ENCODE data around the gene TIMM22.

Gene TIMM22

DNA sequence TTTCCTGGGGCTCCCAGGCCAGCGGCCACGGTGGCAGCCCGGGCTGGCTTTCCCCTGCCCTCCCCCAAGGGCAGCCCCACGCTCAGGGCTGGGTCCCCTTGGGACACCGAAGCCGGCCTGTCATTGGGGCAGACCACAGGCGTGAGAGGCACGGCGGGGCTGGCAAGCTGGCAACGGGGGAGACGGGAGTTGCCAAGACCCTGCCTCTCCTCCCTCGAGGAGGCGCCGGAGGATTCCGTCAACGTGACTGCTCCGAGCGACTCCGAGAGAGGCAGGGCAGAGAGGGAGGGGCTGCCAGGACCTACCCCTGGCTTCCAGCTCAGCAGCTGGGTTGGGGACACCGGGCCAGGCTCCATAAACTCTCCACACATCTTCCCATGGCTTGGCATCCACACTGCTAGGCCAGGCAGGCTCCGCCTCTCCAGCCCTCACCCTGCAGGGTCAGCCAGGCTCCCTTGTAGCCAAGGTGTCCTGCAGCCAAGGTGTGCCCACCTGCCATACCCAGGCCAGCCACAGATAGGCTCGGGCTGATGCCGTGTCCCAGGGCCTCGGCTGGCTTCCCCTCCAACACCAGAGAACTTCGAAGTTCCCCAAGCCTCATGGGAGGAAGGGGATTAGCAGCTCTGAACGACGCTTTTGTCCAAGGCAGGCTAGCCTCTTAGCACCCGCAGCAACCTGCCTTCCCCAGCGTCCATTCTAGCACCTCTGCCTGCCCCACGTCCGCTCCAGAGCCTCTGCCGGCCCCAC, 25.5 kb downstream of the TIMM22 start:
- no peak for DNase-seq

DNA sequence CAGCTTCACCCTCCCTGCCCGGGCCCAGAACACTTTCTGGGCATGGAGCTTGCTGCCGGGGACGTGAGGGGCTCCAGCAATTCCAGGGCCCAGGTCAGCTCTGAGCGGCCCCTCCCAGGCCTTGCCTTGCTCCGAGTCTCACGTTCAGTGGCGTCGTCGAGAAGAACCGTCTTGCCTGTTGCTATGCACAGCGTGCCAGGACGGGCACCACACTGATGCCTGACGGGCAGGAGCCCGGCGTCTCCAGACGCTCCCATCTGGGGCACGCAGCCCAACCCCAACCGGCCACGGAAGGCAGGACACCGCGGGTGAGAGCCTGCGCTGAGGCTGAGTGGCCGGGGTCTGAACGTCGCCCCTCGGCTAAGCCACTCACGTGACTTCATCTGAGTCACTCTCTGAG, 27.1 kb downstream of the TIMM22 start:
- DNase-seq = no peak

DNA sequence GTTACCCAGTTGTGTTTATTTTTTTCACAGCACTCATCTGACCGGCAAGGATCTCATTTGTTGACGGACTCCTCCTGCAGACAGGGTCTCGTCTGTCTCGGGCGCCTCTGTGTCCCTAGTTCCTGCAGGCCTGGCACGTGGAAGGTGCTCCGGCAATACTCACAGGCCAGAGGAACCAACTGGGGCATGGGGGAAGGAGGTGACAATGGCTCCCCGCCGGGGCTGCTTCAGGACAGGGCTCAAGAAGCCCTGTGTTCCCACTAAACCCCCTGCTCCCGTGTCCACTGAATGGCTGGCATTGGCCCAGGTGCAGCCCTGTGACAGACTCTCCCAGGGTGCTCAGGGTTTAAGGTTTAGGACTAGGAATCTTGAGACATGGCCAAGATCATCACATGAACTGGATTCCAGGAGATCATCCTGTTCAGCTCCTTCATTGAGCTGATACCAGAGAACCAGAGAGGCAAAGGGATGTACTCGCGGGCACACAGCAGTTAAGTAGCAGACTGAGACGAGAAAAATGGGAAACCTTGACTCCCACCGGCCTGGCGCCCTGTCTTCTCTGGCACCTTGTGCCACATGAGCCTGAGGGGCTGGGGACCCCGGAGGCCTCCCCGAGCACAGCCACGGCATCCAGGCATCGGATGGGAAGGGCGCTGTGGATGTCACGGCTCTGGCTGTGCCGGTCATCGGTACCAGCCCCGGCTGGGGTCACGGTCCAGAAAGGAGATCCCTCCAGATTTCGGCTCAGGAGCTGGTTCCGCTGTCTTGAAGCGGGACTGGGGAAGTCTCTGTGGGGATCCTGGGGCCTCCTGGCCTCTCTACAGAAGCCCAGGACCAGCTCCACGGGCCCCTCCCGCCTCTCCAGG, 29.0 kb downstream of the TIMM22 start:
- DNase-seq = no peak

DNA sequence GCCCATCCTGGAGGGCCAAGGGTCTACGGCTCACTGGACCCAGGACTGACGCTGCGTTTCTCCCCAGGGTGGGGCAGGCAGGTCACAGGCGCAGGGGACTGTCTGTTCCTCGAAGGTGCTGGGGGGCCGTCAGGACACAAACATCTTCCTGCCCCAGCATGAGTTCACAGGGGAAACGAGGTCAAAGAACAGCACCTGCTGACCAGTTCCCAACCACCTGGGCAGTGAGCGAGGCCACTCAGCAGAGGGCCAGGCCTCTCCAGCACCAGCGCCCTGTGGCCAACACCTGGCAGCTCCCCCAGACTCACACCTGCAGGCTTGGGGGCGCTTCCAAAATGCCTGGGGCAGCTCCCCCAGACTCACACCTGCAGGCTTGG, 29.7 kb downstream of the TIMM22 start:
- no peak for DNase-seq

DNA sequence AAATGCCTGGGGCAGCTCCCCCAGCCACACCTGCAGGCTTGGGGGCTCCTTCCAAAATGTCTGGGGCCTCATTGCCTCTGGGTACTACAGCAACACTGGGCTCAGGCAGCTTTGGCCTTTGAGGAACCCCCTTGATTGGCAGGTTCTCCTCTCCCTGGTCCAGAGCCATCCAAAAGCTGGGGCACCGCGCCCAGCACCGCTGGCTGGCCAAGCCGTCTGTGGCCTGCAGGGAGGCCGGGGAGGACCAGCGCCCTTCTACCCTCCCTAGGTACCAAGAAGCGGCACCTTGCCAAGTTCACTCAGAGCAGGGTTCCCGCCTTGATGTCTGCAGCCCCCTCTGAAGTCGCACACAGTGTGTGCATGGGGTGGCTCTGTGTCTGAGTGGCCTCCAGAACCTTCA, 30.1 kb downstream of the TIMM22 start:
- DNase-seq = no peak

DNA sequence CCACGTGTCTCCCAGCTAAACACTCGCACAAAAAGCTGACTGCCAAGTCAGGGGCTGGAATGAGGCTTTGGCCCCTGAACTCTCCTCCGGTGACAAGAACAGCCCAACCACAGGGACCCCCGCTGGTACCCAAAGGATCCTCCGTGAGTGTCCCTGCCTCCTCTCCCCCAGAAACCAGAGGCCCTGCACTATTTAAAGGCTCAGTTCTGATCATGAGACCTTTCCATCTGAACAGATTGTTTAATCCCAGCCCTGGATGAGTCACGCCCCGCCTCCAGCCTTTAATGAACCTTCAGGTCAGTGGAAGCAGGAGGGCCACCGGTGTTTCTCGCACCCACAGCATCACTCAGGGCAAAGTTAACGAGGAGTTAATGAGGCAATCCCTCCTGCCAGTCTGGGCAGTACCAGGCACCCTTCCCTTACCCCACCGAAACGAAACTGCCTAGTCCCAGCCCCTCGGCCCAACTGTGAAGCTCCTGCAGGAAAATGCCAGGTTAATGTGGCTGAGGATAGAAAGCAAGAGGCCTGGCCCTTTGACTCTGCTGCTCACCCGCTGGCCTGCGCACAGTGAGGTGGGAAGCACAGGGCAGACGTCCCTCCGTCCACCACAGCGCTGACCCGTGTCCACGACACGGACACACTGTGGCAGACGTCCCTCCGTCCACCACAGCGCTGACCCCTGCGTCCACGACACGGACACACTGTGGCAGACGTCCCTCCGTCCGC, 32.4 kb downstream of the TIMM22 start:
- DNase-seq = no peak

DNA sequence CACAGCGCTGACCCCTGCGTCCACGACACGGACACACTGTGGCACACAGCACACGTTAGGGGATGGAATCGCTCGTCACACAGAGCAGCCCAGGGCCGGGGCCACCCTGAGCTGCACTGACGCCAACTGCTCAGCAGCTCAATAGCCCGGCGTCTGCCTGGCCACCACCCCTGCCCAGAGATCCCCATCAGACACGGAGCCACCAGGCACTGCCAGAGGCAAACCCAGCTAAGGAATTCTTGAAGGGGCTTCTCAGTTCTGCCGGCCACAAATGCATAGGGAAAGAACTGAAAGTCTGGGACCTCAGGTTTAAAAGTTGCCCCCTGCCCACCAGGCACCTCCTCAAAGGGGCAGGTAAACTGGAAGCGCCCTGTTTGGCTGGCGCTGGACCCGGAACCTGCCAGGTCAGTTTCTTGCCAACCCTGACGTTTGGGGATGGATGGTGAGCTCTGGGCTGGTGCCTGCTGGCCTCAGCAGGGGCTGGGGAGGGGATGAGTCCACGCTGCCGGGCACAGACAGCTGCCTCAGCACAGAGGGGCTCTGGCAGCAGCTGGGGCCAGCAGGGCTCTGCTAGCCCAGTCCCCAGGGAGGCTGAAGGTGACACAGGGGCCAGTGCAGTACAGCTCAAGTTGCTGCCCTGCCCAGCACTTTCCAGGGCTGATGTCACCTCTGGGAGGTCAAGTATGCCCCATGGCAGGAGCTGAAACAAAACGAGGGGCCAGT, 33.2 kb downstream of the TIMM22 start:
- no peak for DNase-seq

DNA sequence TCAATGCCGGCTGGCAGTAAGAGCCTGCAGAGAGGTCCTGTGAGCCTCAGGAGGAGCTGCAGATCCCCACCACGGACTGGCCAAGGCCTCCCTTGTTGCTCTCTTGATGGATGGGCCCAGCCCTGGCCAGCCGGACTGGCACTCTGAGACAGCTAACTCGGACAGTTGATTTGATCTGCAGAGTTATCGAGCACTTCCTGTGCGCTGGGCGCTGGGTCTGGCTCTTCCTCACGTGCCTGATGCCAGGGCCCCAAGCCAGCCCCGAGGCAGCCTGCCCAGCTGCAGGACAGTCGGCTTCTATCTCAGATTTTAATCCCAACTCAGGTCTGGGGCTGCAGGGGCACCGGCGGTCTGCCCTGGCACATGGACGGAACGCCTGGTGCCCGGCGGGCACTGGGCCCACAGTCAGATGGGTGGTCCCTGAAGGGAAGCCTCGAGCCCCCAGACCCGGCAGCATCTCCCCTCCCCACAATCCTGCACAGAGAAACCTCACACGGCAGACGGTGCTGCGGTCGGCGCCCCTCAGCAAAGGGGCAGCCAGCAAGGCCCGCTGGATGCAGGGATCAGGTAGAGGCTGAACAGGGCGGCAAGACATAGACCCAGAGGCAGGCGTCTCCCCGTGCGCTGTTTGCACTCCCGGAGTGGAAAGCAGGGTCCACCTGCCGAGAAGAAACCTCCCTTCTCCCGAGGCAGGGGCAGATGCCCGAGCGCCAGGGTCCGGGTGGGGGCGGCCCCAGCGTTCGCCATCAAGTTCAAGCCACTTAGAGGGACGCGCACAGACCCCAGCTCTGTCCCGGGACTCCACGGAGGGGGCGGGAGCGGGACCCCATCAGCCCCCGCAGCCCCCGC, 34.0 kb downstream of the TIMM22 start:
- DNase-seq = no peak

DNA sequence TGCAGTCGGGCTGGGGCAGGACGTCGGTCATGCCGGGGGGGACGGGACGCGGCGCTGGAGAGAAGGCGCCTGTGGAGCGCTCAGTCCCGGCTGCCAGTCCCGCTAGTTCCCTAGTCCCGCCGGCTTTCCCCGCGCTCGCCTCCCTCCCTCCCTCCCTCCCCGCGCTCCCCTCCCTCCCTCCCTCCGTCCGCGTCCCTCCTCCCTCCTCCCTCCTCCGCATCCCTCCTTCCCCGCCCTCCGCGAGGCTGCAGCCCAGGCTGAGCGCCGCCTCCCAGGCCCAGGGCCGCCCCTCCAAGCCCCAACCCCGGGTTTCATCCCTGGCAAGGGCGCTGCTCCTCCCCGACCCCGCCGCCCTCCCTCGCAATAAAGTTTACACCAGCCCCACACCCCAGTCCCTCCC, 34.8 kb downstream of the TIMM22 start:
- no peak for DNase-seq

DNA sequence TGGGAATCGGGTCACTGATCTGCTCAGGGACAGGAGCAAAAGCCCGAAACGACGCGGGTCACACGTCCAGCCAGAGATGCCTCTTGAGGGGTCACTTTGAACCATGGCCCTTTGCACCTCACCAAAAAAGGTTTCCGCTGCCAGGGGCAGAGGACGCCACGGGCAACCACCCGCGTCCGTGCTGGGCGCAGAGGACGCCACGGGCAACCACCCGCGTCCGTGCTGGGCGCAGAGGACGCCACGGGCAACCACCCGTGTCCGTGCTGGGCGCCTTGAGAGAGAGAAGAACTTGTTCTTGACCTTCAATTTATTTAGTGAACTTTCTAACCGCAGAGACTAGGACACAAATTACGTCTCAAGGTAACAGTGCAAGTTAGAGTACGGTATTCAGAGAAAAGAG, 35.5 kb downstream of the TIMM22 start:
- DNase-seq = no peak

DNA sequence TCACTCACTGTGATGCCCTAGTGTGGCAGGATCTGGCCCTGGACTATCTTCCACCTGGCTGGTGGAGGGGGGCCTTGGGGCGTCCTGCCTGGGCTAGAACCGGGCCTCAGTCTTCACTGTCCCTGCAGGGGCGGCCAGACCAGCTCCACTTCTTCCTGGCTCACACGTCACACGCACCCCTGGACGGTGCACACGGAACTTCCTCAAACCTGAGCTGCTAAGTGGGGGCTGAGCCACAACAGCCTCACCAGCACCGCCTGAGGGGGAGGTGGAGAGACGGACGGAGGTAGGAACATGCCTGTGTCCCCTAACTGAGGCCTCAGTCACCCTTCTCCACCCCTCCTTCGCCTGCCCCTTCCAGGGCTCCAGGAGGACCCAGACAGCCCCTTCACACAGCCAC, 36.6 kb downstream of the TIMM22 start:
- DNase-seq = no peak

DNA sequence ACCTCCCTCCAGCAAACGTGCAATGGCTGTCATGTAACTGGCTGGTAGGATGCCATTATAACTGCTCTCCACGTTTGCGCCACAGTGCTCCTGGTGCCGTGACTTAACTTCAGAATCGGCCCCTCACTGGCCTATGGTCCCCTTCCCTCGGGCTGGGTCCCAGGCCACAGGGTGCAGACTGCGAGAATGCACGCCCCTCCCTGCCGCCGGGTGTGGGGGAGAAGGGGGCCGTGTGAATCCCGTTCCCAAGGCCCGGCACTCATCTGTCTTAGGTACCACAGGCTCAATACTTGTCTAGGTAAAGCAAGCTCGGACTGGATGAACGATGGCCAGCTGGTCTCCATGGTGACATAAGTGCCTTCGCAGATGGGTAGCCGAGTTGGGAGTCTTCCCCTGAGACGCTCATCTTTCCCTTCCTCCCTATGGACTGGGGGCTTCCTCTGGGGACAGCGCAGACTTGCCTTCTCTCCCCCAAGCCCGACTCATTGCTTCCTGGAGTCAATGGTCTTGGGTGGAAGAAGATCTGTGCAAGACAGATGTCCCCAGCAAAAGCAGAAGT, 37.8 kb downstream of the TIMM22 start:
- no peak for DNase-seq

DNA sequence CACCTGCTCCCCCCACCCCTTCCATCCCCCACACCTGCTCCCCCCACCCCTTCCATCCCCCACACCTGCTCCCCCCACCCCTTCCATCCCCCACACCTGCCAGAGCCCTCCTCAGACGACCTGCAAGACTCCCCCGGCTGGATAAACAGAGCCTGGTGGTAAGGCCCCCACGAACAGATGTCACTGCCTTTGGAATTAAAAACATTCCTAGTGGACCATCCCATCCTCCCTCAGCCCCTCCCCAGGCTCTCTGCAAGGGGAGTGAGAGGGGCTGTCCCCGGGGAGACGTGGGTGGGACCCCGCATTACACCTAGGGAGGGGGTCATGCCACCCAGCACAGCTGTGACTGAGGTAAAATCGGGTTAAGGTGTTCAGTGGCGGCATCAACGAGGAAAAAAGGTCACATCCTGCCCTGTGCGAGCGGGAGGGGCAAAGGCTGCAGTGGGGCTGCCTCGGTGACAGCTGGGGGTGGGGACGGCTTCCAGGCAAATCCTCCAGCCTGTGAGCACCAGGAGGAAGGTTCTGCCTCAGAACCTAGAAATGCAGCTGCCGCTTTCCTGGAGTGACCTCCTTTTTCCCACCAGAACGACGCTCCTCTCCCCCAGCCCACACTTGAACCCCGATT, 38.7 kb downstream of the TIMM22 start:
- no peak for DNase-seq

DNA sequence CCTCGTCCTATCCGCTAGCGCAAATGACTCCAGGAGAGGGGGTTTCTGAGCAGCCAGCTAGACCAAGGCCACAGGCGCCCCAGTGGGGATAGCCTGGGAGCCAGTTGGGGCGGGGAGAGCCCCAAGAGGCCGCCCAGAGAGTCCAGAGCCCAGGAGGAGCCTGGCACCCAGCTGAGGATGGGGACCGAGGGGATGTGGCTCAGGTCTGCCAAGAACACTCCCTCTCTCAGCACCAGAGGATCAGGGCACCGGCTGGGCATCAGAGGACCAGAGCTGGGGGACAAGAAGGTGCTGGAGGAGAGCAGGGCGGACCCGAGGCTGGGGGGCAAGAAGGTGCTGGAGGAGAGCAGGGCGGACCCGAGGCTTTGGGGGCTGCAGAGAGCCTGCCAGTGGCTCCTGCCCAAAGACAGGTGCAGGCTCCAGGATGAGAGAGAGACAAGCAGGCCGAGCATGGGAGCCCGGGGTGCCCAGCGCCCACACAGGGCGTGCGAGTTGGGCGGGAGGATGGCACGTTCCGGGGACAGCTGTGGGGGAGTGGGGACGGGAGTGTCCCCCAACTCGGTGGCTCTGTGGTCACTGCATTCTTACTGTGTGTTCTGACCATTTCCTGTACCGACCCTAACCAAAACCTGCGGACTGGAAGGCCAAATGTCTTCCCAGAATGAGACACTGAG, 39.4 kb downstream of the TIMM22 start:
- no peak for DNase-seq

DNA sequence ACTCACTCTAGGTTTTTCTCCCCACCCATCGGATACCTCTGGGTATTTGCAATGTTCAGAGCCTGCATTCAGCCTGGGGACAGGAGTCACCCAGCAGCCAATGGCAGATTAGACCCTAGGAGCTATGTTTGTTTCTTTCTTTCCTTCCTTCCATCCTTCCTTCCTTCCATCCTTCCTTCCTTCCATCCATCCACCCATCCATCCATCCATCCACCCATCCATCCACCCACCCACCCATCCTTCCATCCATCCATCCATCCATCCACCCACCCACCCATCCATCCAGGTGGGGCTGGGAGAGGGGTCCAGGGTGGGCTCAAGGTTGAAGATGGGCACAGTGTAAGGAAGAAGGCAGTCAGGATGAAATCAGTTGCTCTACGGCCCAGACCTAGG, 39.9 kb downstream of the TIMM22 start:
- DNase-seq = no peak

DNA sequence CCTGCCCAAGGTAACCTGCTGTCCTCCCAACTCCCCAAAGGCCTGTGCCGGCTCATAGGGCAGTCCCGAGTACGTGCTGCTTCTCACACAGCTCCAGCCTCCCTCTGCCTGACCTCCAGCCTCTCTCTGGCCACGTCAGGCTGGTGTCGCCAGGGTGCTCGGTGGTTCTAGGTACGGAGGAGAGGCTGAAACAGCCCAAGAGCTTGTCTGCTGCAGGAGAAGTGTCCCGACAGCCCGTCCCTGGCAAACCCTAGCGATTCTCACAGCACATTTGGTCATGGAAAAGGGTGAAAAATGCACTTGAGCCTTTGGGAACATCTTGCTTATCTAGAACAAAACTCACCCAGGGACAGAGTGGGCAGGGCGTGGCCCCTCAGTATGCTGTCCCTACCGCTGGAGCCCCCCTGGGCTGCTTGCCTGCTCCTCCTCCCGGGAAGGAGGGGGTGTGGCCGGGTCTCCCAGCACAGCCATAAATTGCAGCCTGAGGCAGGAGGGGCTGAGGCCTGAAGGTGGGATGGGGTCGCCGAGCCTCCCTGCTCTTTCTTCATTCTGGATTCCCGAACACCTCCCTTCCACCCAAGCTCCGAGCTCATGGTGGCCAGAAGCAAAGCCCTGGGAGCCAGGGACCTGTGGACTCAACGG, 40.4 kb downstream of the TIMM22 start:
- no peak for DNase-seq

DNA sequence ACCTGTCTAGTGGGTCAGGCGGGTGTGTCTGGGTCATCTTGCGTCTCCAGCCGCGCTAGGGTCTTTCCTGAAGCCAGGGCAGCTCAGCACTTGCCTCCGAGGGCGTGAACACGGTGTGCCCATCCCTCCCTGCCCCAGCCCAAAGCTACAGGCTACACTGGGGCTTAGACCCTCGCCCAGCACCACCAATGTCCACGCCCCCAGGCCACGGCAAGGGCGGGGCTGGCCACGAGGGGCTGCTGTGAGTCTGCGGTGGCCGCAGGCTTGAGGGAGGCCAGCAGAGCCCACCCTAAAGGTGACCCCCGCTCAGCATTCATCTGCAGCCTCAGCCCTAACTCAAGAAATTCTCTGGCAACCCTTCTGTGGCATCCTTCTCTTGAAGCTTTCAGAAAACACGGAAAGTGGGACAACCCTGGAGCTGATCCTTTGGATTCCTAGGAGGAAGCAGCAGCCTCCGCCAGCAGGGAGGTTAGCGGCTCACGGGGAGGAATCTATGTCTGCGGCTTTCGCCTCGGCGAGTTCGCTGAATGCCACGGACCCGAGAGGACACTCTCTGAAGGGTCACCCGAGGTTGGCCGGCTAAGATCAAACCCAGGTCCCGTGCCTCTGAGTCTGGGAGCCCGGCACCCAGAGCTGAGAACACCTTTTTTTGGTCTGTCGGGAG, 41.7 kb downstream of the TIMM22 start:
- DNase-seq = no peak

DNA sequence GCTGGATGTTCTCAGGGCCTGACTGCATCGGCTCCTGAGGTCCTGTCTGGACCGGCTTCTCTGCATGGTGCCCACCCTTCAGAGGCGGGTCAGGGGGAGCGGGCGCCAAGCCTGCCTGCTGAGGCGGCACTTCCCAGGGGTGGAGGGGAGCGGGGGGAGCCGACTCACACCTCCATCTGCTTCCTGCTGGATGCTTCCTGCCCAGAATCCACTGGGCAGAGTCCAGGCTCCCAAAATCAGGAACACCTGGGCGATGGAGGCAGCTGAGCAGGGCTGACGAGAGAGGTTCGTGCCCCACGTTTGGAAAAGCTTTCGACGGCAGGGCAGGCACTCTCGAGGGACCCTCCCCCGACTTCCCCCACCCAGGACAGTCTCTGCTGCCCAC, 42.2 kb downstream of the TIMM22 start:
- no peak for DNase-seq

DNA sequence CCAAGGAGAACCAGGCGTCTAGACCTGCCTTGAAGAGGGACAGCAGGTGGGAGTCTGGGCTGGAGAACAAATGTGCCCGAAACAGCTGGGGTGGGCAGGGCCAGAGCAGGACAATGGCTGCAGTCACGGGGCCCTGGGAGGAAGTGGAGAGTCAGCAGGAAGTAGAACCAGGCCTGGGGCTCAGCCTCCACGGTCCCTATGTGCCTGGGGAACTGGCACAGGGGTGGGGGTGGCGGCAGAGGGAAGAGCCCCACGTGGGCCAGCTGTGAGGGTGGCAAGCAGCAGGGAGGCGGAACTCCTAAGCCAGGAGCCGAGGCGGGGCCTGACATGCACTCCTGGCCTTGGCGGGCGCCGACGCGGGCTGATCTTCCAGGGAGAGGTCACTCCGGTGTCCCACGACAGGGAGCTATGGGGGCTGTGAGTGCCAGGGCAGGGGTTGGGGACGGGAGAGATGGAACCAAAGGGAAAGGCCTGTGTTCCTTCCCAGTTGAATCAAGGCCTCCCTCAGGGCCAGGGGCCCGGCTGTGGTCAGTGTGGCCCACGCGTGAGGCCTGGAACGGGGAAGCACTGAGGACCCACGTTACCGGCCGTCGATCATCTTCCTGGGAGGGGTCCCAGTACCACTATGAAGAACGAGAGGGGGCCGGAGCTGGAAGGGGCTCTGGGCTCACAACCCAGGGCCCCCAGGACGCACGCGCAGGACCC, 42.7 kb downstream of the TIMM22 start:
- DNase-seq = peak; percentile 77
